B cell (primary cell): ENCODE data around the gene POLR2A. TPM values are rescaled to one million over a fixed set of nuclear protein-coding genes. Genes with fewer than 3 reads are reported as not detected.

Experiments
- ATAC-seq: fragments of 200-7000 bp; cut with Tn5 transposase; one replicate; pipeline ENCODE4 v1.10.0; 2021; ENCODE audit warnings: low read depth, mild to moderate bottlenecking, moderate number of reproducible peaks, moderate library complexity
- CTCF ChIA-PET: fragments of 350-600 bp; sonication (Branson Sonifier 250); formaldehyde crosslinking; loops from one replicate; lab custom pipeline; 2021; ENCODE audit warnings: antibody characterized with exemption, inconsistent platforms; lab: Charles Lee
- POLR2A ChIA-PET: fragments of 350-600 bp; sonication (Branson Sonifier 250); formaldehyde crosslinking; loops from one replicate; lab custom pipeline; 2021; ENCODE audit warnings: antibody characterized with exemption; lab: Charles Lee
- DNase-seq: peaks from one replicate; pipeline ENCODE4 v3.0.0; 2013
- H2AFZ ChIP-seq: 2 replicates; pipeline ENCODE4 v1.6.1; 2012; ENCODE audit warnings: mild to moderate bottlenecking, low read depth, low read length; ENCODE audit not compliant: insufficient read depth, poor library complexity, severe bottlenecking
- H3K27ac ChIP-seq, 2 donors: 1 replicate in 1 of 2; 2 replicates in 1 of 2; pipeline ENCODE4 v1.5.1; 2012 to 2013; ENCODE audit warnings: low read length in 2 of 2, mild to moderate bottlenecking in 2 of 2, moderate library complexity in 1 of 2
- H3K27me3 ChIP-seq, 4 experiments: fragments of 200-600 bp in 1 of 4; sonication (generic) in 1 of 4; replicated peaks in 1 of 4; 1 replicate in 2 of 4; 2 replicates in 2 of 4; pipeline versions ENCODE4 v1.6.1 to v1.7.0; 2013 to 2016; ENCODE audit warnings: low read length in 3 of 4, mild to moderate bottlenecking in 2 of 4, mixed read lengths in 1 of 4, moderate library complexity in 1 of 4; ENCODE audit not compliant: insufficient read depth in 4 of 4, control insufficient read depth in 3 of 4; ENCODE audit errors: control extremely low read depth in 1 of 4
- H3K36me3 ChIP-seq, 2 experiments: replicated peaks in 1 of 2; 1 replicate in 1 of 2; 2 replicates in 1 of 2; pipeline versions ENCODE4 v1.6.1 to v1.7.1; 2013; ENCODE audit warnings: low read length in 1 of 2; ENCODE audit not compliant: insufficient read depth in 2 of 2, control insufficient read depth in 1 of 2; ENCODE audit errors: control extremely low read depth in 1 of 2, extremely low read depth in 1 of 2
- H3K4me1 ChIP-seq, 2 donors: fragments of 200-600 bp in 1 of 2; sonication (generic) in 1 of 2; 1 replicate in 1 of 2; 2 replicates in 1 of 2; pipeline versions ENCODE4 v1.5.1 to v1.6.1; 2013 to 2017; ENCODE audit warnings: low read length in 2 of 2; ENCODE audit not compliant: control insufficient read depth in 2 of 2, insufficient read depth in 2 of 2
- H3K4me2 ChIP-seq: replicated peaks from 2 replicates; pipeline ENCODE3; 2012; ENCODE audit warnings: mild to moderate bottlenecking, low read depth, low read length; ENCODE audit not compliant: poor library complexity, severe bottlenecking
- H3K4me3 ChIP-seq, 5 experiments: fragments of 200-600 bp in 1 of 5; sonication (generic) in 1 of 5; 1 replicate in 3 of 5; 2 replicates in 2 of 5; pipeline versions ENCODE4 v1.5.1 to v1.7.0; 2011 to 2016; ENCODE audit warnings: low read length in 4 of 5, mild to moderate bottlenecking in 4 of 5, low read depth in 2 of 5, control low read depth in 1 of 5, moderate library complexity in 1 of 5; ENCODE audit not compliant: insufficient read depth in 1 of 5; ENCODE audit errors: control extremely low read depth in 1 of 5, extremely low read depth in 1 of 5
- H3K79me2 ChIP-seq: fragments of 200-600 bp; sonication (generic); one replicate; pipeline ENCODE4 v1.6.0; 2016; ENCODE audit warnings: low read length; ENCODE audit not compliant: control insufficient read depth, insufficient read depth
- H3K9ac ChIP-seq: fragments of 200-600 bp; sonication (generic); 2 replicates; pipeline ENCODE4 v1.6.1; 2017; ENCODE audit warnings: mild to moderate bottlenecking, low read length, moderate library complexity
- H3K9me3 ChIP-seq, 3 donors: one replicate each; pipeline versions ENCODE4 v1.6.1 to v1.7.1; 2013; ENCODE audit warnings: low read length in 2 of 3; ENCODE audit not compliant: control insufficient read depth in 2 of 3, insufficient read depth in 1 of 3; ENCODE audit errors: control extremely low read depth in 1 of 3
- H4K20me1 ChIP-seq: 2 replicates; pipeline ENCODE4 v1.6.0; 2012; ENCODE audit warnings: mild to moderate bottlenecking, low read length; ENCODE audit not compliant: insufficient read depth, control insufficient read depth, poor library complexity, severe bottlenecking
- H3K27ac Mint-ChIP-seq: one replicate; pipeline ENCODE4 v1.8.0; 2021; ENCODE audit warnings: mixed read lengths
- H3K27me3 Mint-ChIP-seq: one replicate; pipeline ENCODE4 v1.8.0; 2021; ENCODE audit warnings: mixed read lengths
- H3K4me1 Mint-ChIP-seq: one replicate; pipeline ENCODE4 v1.8.0; 2021; ENCODE audit warnings: mixed read lengths
- H3K4me3 Mint-ChIP-seq: one replicate; pipeline ENCODE4 v1.8.0; 2021; ENCODE audit warnings: mixed read lengths
- H3K9me3 Mint-ChIP-seq: one replicate; pipeline ENCODE4 v1.8.0; 2022; ENCODE audit warnings: mixed read lengths; ENCODE audit not compliant: insufficient read depth
- CTCF ChIP-seq: fragments of 200-600 bp; IDR thresholded peaks from one replicate; pipeline ENCODE4 v1.8.0; 2022; ENCODE audit warnings: antibody characterized with exemption, mild to moderate bottlenecking
- EZH2 ChIP-seq: IDR thresholded peaks from 2 replicates; pipeline ENCODE4 v1.6.1; 2012; ENCODE audit warnings: borderline replicate concordance, low read depth, mild to moderate bottlenecking, moderate library complexity, low read length; ENCODE audit not compliant: insufficient read depth, poor library complexity, severe bottlenecking
- WGBS: methylation state at CpG from one replicate; pipeline ENCODE4 v1.1.5; 2013; ENCODE audit warnings: missing lambda C conversion rate; ENCODE audit not compliant: insufficient coverage; 5-methylcytosine and 5-hydroxymethylcytosine counted together
- intact Hi-C: fragments of 100-400 bp; cut with micrococcal nuclease; formaldehyde crosslinking; loops from one replicate; pipeline ENCODE4 v1.10.0; 2022
- polyA plus RNA-seq: library from polyadenylated mRNA; depleted of rRNA; stranded (reverse); fragments of >200 nt; gene quantifications from 2 replicates; pipeline ENCODE4 v1.2.3, GENCODE V29; 2012
- total RNA-seq, 2 donors: library from RNA; stranded (reverse); fragments of 120-200 nt in 1 of 2; gene quantifications; 1 replicate in 1 of 2; 2 replicates in 1 of 2; pipeline versions ENCODE4 v1.2.3 to v1.2.4, GENCODE V29; 2013 to 2022

Gene POLR2A
- total and polyA plus RNA-seq, 2 donors (not counting 1 experiment from before 2014, with no cell fraction given): 56.5 to 225 TPM

DNA sequence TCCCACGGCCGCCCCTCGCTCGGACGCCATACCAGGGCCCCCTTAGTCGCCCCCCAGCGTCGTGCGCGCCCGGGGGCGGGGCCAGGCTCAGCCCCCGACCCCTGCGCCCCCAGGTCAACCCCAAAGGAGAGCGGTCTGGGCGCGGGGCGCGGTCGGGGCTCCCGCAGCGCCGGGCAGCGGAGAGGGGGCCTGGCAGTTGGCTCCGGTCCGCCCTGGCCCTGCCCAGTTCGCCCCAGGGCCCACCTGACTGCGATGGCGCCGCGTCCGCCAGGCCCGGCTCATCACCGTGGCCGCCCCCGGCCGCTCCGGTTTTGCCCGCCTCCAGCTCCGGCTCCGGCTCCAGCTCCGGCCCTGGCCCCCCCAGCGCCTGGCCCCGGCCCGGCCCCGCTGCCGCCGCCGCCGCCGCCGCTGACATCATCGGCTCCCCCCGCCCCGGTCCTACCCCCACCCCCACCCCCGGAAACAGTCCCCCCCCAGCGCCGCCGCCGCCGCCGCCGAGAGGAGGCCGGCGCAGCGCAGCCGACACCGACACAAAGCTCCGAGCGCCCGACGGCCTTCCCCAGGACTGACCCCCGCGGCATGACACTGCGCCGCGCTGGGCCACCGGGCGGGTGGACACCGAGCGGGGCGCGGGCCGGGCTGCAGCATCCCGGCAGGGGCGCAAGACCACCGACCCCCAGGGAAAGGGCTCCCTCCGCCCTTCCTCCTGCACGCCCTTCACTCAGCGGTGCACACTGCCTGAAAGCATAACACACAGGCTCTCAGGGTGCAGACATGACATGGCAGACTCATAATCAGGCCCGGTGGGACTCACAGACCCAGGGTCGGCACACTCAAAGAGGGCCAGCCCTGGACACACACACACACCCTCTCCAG is 4.7 kb upstream of the POLR2A start, which contains the start of gene ZBTB4:
Gene ZBTB4 (minus strand): TSS at position 419 of the 876 bp plus-strand sequence. CDS start 12,830 bp downstream, outside the sequence.
- Mint-ChIP-seq H3K27ac (peak within 1 kb of the TSS; percentile 96), H3K4me1 (peaks cover 66% of the 10 kb centered on the region), H3K9me3 (no peaks in the 10 kb centered on the region), H3K27me3 (no peaks in the 10 kb centered on the region), H3K4me3 (peak within 1 kb of the TSS; percentile 97)
- no peaks in the 10 kb centered on the region for H3K36me3 ChIP-seq
- peak; percentile 2 for ATAC-seq
- no peaks in the 10 kb centered on the region for H3K9me3 ChIP-seq
- under 1% methylated on average over 68 of the region's 92 CpGs for WGBS
- TF ChIP-seq CTCF (no peak), EZH2 (no peak)
- H2AFZ ChIP-seq: peak within 1 kb of the TSS; percentile 91
- intact Hi-C loops: loop anchor here (1.0 kb wide), 1 partner anchor 24 kb away; no protein-coding TSS in a partner anchor
- peaks cover 91% of the 10 kb centered on the region for H3K79me2 ChIP-seq
- H3K4me3 ChIP-seq: peak within 1 kb of the TSS; percentile 63 to 88 (median 79)
- peaks cover 40% of the 10 kb centered on the region for H4K20me1 ChIP-seq
- H3K4me2 ChIP-seq: peak within 1 kb of the TSS; percentile 93
- H3K27ac ChIP-seq: peak within 1 kb of the TSS; percentile 75 to 95
- peak; percentile 82 for DNase-seq
- peaks cover 31 to 53% of the 10 kb centered on the region in 2 donors for H3K4me1 ChIP-seq
- H3K27me3 ChIP-seq: no peaks in the 10 kb centered on the region
- peak within 1 kb of the TSS; percentile 98 for H3K9ac ChIP-seq
- CTCF ChIA-PET: interaction anchor here (0.6 to 2.3 kb wide), 8 partner anchors 35 to 150 kb away, joined by 3 to 15 read pairs (median 5); partner anchors contain the start of gene TMEM102
- POLR2A ChIA-PET: interaction anchor here (0.5 to 1.5 kb wide), 14 partner anchors 8 to 240 kb away, joined by 3 to 9 read pairs (median 4); partner anchors contain the start of genes CD68, MPDU1, PHF23 and TMEM256
